IPS-20b (cell line): Measurements from ENCODE around the gene NBPF12.
"Not testable (repeated sequence)": the region's sequence is repeated elsewhere in the genome, so short reads cannot be mapped to it uniquely, and the experiment has no call there.

Source experiments
- H3K27ac ChIP-seq: one replicate; pipeline ENCODE4 v1.5.1; 2013; ENCODE audit warnings: low read length
- H3K27me3 ChIP-seq: 2 replicates; pipeline ENCODE4 v1.6.1; 2013; ENCODE audit warnings: mild to moderate bottlenecking, low read length, inconsistent platforms; ENCODE audit not compliant: insufficient read depth
- H3K36me3 ChIP-seq: 2 replicates; pipeline ENCODE4 v1.6.1; 2013; ENCODE audit warnings: low read depth, mild to moderate bottlenecking, inconsistent platforms, low read length, moderate library complexity; ENCODE audit not compliant: insufficient read depth
- H3K4me1 ChIP-seq: 2 replicates; pipeline ENCODE4 v1.6.1; 2013; ENCODE audit warnings: mild to moderate bottlenecking, control low read depth, inconsistent platforms, low read length, moderate library complexity; ENCODE audit not compliant: insufficient read depth
- H3K4me3 ChIP-seq: 2 replicates; pipeline ENCODE4 v1.5.1; 2013; ENCODE audit warnings: mild to moderate bottlenecking, low read length, inconsistent platforms
- H3K9ac ChIP-seq: 2 replicates; pipeline ENCODE4 v1.6.1; 2013; ENCODE audit warnings: low read depth, mild to moderate bottlenecking, inconsistent platforms, low read length, moderate library complexity
- H3K9me3 ChIP-seq: 2 replicates; pipeline ENCODE4 v1.6.1; 2013; ENCODE audit warnings: mild to moderate bottlenecking, low read depth, low read length, inconsistent platforms; ENCODE audit not compliant: insufficient read depth

Gene NBPF12

DNA sequence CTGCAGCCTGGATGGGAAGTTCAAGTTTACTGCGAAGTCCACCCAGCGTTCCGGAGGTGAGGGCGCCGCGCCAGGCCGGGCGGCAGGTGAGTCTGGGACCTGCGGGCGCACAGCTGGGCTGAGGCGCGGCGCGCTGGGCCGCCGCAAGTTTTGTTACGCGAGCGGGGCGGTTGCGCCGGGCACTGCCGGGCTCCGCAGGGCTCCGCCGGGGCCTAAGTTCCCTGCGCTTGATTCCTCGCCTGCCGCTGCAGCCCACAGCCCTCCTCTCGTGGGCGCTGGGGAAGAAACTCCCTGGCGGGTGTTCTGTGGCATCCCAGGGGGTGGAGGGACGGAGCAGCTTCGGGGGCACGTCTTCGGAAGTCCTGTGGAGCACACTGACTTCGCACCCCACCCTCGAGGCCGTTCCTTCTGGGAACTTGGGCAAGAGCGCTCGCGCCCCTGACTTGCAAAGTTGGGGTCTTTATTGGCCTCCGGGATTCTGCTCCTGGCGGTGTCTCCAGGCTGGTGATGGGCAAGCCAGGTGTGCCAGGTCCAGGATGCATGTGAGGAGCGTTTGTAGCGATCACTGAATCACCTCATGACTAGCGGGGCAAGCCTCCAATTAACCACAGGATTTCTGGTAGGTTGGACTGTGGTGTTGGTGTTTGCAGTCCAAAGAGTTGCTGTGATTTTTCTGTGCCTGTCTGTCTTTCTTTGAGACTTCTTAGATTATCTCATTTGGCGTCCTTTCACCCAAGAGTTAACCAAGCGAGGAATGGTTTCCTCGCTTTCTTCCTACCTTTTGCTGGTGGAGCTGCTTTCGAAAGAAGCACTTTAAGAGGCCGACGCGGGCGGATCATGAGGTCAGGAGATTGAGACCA is 1.0 kb downstream of the NBPF12 start:
- not testable (repeated sequence) for H3K9me3 ChIP-seq, H3K36me3 ChIP-seq, H3K27ac ChIP-seq, H3K27me3 ChIP-seq, H3K4me1 ChIP-seq
- peak overlapping the region; percentile 72 for H3K4me3 ChIP-seq
- peak overlapping the region; percentile 74; the same call in 1 of the 2 replicates for H3K9ac ChIP-seq

DNA sequence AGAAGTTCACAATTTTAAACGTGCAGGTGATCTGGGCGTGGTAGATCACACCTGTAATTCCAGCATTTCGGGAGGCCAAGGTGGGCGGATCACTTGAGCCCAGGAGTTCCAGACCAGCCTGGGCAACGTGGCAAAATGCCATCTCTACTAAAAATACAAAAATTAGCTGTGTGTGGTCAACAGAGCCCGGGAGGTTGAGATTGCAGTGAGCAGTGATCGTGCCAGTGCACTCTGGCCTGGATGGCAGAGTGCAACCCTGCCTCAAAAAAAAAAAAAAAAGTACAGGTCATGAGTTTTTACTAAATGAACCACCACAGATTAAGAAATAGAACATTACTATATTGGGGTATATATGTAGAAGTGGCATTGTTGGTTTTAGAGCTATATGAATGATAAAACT is 2.2 kb downstream of the NBPF12 start:
- not testable (repeated sequence) for H3K4me1 ChIP-seq, H3K9ac ChIP-seq, H3K4me3 ChIP-seq, H3K9me3 ChIP-seq, H3K27ac ChIP-seq, H3K36me3 ChIP-seq, H3K27me3 ChIP-seq

DNA sequence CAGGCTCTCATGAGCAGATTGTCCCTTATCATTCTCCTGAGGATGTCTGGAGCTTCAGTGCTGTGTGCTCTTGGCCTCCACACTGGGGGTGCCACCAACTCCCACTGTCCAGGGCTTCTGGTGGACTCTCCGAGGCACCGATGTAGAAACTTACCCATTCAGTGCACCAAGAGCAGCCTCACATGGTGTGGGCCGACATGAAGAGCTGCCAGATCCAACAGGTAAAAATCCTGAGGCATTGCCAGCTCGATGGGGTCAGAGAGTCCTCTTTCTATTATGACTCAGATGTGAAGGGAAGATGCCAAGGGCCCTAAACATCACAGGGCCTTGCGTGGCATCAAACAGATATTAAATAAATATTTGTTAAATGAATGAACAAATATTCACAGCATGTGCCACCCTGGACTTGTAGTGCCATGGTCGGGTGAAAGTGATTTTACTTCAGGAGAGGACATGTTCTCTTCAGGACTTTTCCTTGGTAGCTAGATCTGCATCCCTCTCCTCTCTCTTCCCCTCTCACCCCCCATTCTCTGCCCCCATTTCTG is 5.3 kb downstream of the NBPF12 start:
- H3K4me1 ChIP-seq, H3K27ac ChIP-seq: not testable (repeated sequence)

DNA sequence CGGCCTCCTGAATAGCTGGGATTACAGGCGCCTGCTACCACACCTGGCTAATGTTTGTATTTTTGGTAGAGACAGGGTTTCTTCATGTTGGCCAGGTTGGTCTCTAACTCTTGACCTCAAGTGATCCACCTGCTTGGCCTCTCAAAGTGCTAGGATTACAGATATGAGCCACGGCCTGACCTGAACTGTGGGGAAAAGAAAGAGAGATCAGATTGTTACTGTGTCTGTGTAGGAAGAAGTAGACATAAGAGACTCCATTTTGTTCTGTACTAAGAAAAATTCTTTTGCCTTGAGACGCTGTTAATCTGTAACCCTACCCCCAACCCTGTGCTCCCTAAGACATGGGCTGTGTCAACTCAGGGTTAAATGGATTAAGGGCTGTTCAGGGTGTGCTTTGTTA is 10.0 kb downstream of the NBPF12 start:
- not testable (repeated sequence) for H3K27ac ChIP-seq, H3K4me1 ChIP-seq, H3K9ac ChIP-seq, H3K27me3 ChIP-seq, H3K36me3 ChIP-seq, H3K9me3 ChIP-seq, H3K4me3 ChIP-seq

More for the DNA sequence above, 5.3 kb downstream of the NBPF12 start:
- not testable (repeated sequence) for H3K9ac ChIP-seq, H3K27me3 ChIP-seq, H3K36me3 ChIP-seq, H3K4me3 ChIP-seq, H3K9me3 ChIP-seq

DNA sequence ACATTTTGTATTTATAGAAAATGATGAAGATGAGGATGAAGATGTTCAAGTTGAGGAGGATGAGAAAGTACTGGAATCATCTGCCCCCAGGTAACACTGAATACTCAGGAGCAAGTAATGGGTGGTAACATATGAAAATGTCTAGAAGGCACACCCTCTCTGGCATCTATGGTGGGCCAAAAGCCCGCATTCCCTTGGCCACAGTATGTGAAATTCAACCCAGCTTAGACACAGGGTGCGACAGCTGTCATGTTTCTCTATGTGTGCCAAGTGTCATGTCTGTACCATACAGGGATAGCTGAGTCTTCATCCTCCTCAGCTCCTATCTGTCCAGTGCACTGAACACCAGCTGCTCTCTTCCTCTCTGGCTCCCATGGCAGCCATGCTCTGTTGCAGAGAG is 26.2 kb downstream of the NBPF12 start:
- H3K9me3 ChIP-seq, H3K27ac ChIP-seq, H3K36me3 ChIP-seq, H3K4me3 ChIP-seq, H3K4me1 ChIP-seq, H3K27me3 ChIP-seq, H3K9ac ChIP-seq: not testable (repeated sequence)

DNA sequence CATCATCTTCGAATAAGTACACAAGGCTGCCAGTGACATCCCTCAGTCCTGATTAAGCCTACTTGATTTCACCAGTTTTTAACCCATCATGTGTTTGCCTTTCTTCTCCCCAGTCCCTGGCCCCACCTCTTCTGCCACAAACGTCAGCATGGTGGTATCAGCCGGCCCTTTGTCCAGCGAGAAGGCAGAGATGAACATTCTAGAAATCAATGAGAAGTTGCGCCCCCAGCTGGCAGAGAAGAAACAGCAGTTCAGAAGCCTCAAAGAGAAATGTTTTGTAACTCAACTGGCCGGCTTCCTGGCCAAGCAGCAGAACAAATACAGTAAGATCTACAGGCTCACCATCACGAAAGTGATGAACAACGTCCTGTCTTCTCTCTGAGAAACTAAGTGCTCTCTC is 28.2 kb downstream of the NBPF12 start:
- H3K4me1 ChIP-seq, H3K27me3 ChIP-seq, H3K4me3 ChIP-seq, H3K9me3 ChIP-seq, H3K9ac ChIP-seq, H3K36me3 ChIP-seq, H3K27ac ChIP-seq: not testable (repeated sequence)

DNA sequence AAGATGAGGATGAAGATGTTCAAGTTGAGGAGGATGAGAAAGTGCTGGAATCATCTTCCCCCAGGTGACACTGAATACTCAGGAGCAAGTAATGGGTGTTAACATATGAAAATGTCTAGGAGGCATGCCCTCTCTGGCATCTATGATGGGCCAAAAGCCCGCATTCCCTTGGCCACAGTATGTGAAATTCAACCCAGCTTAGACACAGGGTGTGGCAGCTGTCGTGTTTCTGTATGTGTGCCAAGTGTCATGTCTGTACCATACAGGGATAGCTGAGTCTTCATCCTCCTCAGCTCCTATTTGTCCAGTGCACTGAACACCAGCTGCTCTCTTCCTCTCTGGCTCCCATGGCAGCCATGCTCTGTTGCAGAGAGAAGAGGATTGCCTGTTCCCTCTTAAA is 32.5 kb downstream of the NBPF12 start:
- H3K27me3 ChIP-seq, H3K9ac ChIP-seq, H3K9me3 ChIP-seq, H3K27ac ChIP-seq, H3K4me3 ChIP-seq, H3K4me1 ChIP-seq, H3K36me3 ChIP-seq: not testable (repeated sequence)

DNA sequence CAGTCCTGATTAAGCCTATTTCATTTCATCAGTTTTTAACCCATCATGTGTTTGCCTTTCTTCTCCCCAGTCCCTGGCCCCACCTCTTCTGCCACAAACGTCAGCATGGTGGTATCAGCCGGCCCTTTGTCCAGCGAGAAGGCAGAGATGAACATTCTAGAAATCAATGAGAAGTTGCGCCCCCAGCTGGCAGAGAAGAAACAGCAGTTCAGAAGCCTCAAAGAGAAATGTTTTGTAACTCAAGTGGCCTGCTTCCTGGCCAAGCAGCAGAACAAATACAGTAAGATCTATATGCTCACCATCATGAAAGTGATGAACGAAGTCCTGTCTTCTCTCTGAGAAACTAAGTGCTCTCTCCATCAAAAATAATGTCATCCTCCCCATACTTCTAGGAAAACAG is 34.6 kb downstream of the NBPF12 start:
- H3K9ac ChIP-seq, H3K36me3 ChIP-seq, H3K27ac ChIP-seq, H3K4me3 ChIP-seq, H3K9me3 ChIP-seq, H3K27me3 ChIP-seq, H3K4me1 ChIP-seq: not testable (repeated sequence)

DNA sequence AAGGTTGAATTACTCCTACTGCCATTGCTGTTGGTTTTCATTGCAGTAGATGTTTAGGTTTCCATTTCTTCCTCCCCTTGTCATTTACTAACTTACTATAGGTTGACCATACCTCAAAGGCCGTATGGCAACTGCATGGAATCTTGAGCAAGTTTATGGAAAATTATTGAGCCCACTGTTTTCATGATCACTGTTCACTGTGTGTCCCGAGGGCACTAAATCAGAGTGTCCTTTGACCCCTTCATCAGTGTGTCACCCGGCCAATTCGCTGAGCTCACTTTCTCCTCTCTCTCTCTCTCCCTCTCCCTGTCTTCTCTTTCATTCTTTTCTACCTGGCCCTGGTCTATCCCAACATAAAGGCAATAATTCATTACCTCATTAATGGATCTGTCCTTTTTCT is 47.7 kb downstream of the NBPF12 start:
- H3K27ac ChIP-seq, H3K27me3 ChIP-seq, H3K9ac ChIP-seq, H3K9me3 ChIP-seq, H3K4me1 ChIP-seq, H3K4me3 ChIP-seq, H3K36me3 ChIP-seq: not testable (repeated sequence)

DNA sequence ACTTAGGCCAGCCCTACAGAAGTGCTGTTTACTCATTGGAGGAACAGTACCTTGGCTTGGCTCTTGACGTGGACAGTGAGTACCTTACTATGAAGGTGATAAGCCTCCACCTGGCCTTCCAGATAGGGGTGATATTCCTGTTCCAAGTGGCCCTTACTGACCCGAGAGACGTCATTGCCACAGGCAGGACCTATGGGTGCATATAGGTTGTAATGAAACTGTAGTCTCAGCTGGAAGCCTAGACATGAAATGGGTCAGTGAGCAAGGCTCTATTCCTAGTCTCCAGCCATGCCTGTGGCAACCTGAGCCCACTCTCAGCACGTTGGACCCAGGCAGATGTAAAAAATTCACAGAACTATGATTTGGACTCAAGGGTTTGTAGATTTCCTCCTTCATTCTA is 48.3 kb downstream of the NBPF12 start:
- H3K27ac ChIP-seq, H3K36me3 ChIP-seq, H3K4me1 ChIP-seq, H3K9me3 ChIP-seq, H3K4me3 ChIP-seq, H3K27me3 ChIP-seq, H3K9ac ChIP-seq: not testable (repeated sequence)

DNA sequence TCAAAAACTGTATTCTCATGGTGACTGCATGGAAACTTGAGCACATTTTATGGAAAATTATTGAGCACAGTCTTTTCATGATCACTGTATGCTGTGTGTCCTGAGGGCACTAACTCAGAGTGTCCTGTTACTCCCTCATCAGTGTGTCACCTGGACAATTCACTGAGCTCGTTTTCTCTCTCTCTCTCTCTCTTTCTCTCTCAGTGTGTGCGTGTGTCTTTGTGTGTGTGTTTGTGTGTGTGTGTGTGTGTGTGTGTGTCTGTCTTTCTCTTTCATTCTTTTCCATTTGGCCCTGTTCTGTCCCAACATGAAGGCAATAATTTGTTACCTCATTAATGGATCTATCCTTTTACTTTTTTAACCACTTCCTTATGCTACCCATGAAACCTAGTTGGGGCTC is 49.4 kb downstream of the NBPF12 start:
- H3K36me3 ChIP-seq, H3K4me3 ChIP-seq, H3K9ac ChIP-seq, H3K4me1 ChIP-seq, H3K9me3 ChIP-seq, H3K27ac ChIP-seq, H3K27me3 ChIP-seq: not testable (repeated sequence)

DNA sequence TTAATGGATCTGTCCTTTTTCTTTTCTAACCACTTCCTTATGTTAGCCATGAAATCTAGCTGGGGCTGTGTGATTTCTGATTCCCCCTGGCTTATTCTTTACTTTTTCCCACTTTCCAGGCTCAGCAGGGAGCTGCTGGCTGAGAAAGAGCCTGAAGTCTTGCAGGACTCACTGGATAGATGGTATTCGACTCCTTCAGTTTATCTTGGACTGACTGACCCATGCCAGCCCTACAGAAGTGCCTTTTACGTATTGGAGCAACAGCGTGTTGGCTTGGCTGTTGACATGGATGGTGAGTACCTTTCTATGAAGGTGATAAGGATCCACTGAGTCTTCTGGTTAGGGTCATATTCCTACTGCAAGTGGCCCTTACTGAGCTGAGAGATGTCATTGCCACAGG is 51.3 kb downstream of the NBPF12 start:
- H3K36me3 ChIP-seq, H3K9me3 ChIP-seq, H3K4me3 ChIP-seq, H3K27ac ChIP-seq, H3K27me3 ChIP-seq, H3K9ac ChIP-seq, H3K4me1 ChIP-seq: not testable (repeated sequence)
